DMS114 treated with DMSO at 0.1 percent for 48 hours (cell line): ENCODE measurements around the gene ZNF407.

ENCODE experiments used
- DNase-seq: peaks from one replicate; lab custom pipeline; 2025; ENCODE audit not compliant: unreplicated experiment; lab: John Stamatoyannopoulos, UW

ZNF407 gene

GRCh38 chr18:75000920-75001319 is 403.2 kb downstream of the ZNF407 start:
- no peak for DNase-seq

GRCh38 chr18:75003039-75003438 is 405.4 kb downstream of the ZNF407 start:
- no peak for DNase-seq

GRCh38 chr18:75003764-75004690 is 406.4 kb downstream of the ZNF407 start:
- DNase-seq = no peak

- no peak for DNase-seq
Observed at GRCh38 chr18:75005626-75006025, 408.0 kb downstream of the ZNF407 start.

- DNase-seq = no peak
Observed at GRCh38 chr18:75008186-75008585, 410.5 kb downstream of the ZNF407 start.

- no peak for DNase-seq
Observed at GRCh38 chr18:75009296-75009695, 411.6 kb downstream of the ZNF407 start.

- DNase-seq = no peak
Observed at GRCh38 chr18:75009878-75010277, 412.2 kb downstream of the ZNF407 start.

- no peak for DNase-seq
Observed at GRCh38 chr18:75010278-75010677, 412.6 kb downstream of the ZNF407 start.

- no peak for DNase-seq
Observed at GRCh38 chr18:75010689-75011088, 413.0 kb downstream of the ZNF407 start.

- DNase-seq = no peak
Observed at GRCh38 chr18:75016025-75016717, 418.5 kb downstream of the ZNF407 start.

- no peak for DNase-seq
Observed at GRCh38 chr18:75023473-75023872, 425.8 kb downstream of the ZNF407 start.

- DNase-seq = no peak
Observed at GRCh38 chr18:75024871-75025270, 427.2 kb downstream of the ZNF407 start.

GRCh38 chr18:75025573-75025972 is 427.9 kb downstream of the ZNF407 start:
- no peak for DNase-seq

GRCh38 chr18:75029481-75029880 is 431.8 kb downstream of the ZNF407 start:
- DNase-seq = no peak

GRCh38 chr18:75031717-75032317 is 434.1 kb downstream of the ZNF407 start:
- no peak for DNase-seq

- DNase-seq = no peak
Observed at GRCh38 chr18:75033516-75033915, 435.8 kb downstream of the ZNF407 start.

GRCh38 chr18:75034937-75035336 is 437.3 kb downstream of the ZNF407 start:
- DNase-seq = no peak

GRCh38 chr18:75035928-75036327 is 438.3 kb downstream of the ZNF407 start:
- no peak for DNase-seq

- no peak for DNase-seq
Observed at GRCh38 chr18:75036917-75037688, 439.4 kb downstream of the ZNF407 start.

GRCh38 chr18:75037689-75037955 is 440.0 kb downstream of the ZNF407 start:
- no peak for DNase-seq

- DNase-seq = no peak
Observed at GRCh38 chr18:75041586-75041985, 443.9 kb downstream of the ZNF407 start.
